ENCODE data around the gene NCCRP1. TPM values are rescaled to one million over a fixed set of nuclear protein-coding genes. Genes with fewer than 3 reads are reported as not detected.

NCCRP1 gene
- total and polyA plus RNA-seq, 2 donors (not counting 3 experiments of a cell fraction or from before 2014, with no cell fraction given), result 0.06 TPM; not detected in 1

- Histone ChIP-seq H2AFZ (ENCODE audit: low read depth, low read length) (no peak overlapping the region), H3K4me1 (ENCODE audit: control insufficient read depth, extremely low read depth, insufficient read depth, low read length) (peaks cover 9% of the 10 kb centered on the region), H3K9me1 (replicated peaks; ENCODE audit: control insufficient read depth, extremely low read depth, insufficient read depth, low read length) (no peaks in the 10 kb centered on the region), H3K4me2 (ENCODE audit: insufficient read depth, low read length) (no peak overlapping the region), H3K4me3 (replicated peaks in 1 of 3; ENCODE audit: insufficient read depth in 1 of 3, low read depth in 1 of 3, low read length in 3 of 3) (no peak overlapping the region), H3K27ac (ENCODE audit: insufficient read depth, low read depth, low read length) (no peak overlapping the region), H3K27me3 (ENCODE audit: control insufficient read depth in 2 of 2, insufficient read depth in 2 of 2, low read length in 2 of 2) (no peaks in the 10 kb centered on the region), H3K9me3 (replicated peaks; ENCODE audit: control insufficient read depth, insufficient read depth, low read length) (no peaks in the 10 kb centered on the region), H3K79me2 (ENCODE audit: control insufficient read depth, insufficient read depth, low read length) (peaks cover 37% of the 10 kb centered on the region), H3K9ac (replicated peaks; ENCODE audit: extremely low read depth, insufficient read depth, low read length) (no peak overlapping the region), H4K20me1 (replicated peaks; ENCODE audit: control insufficient read depth, extremely low read depth, insufficient read depth, low read length) (no peaks in the 10 kb centered on the region), H3K36me3 (ENCODE audit: control insufficient read depth in 2 of 2, extremely low read depth in 1 of 2, insufficient read depth in 2 of 2, low read length in 2 of 2) (no peaks in the 10 kb centered on the region)
- POLR2A ChIA-PET, result no interaction called here
- CTCF ChIA-PET, result no interaction called here
- TF ChIP-seq FOS (IDR thresholded peaks at IDR 0.05; ENCODE audit: borderline replicate concordance, insufficient read depth, low read length) (no peak), CTCF (IDR thresholded peaks at IDR 0.05; ENCODE audit: extremely low read depth in 1 of 2, insufficient read depth in 1 of 2, low read depth in 1 of 2, low read length in 2 of 2) (no peak), POLR2A (IDR thresholded peaks at IDR 0.05; ENCODE audit: low read depth, low read length) (no peak), EZH2 (IDR thresholded peaks at IDR 0.05; ENCODE audit: borderline replicate concordance, low read depth, low read length, severe bottlenecking) (no peak), POLR2AphosphoS5 (IDR thresholded peaks at IDR 0.05; ENCODE audit: insufficient read depth, low read depth, low read length) (no peak), GATA2 (IDR thresholded peaks at IDR 0.05; ENCODE audit: insufficient read depth, insufficient read length, low read depth, low read length) (no peak)
- intact Hi-C loops (cut with micrococcal nuclease), result no loop called here
- no TSS peak for BruUV-seq (replicated peaks)
- DNase-seq (ENCODE audit: low read depth, low spot score), result no peak
- no peak for FAIRE-seq
- dilution Hi-C loops (cut with MboI; ENCODE audit: extremely low pct_ligation_motif_present, low sequenced_read_pairs), result no loop called here
These were observed 38.0 kb upstream of the NCCRP1 start for GRCh38 chr19:39158646-39159260.
